ENCODE data around the gene SLAIN2.

The SLAIN2 gene

DNA sequence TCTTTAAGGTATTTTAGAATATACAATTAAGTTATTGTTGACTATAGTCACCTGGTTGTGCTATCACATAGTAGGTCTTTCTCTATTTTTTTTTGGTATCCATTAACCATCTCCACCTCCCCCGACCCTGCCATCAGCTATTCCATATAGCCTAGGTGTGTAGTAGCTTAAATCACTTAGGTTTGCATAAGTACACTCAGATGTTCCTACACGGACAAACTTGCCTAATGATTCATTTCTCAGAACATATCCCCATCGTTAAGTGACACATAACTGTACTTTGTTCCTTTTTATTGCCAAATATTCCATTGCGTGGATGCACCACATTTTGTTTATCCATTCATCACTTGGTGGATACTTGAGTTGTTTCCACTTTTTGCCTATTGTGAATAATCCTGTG lies 67.9 kb downstream of the SLAIN2 start:
- no peak for DNase-seq (ENCODE audit: low read depth, low spot score)
- peaks cover 16% of the 10 kb centered on the region for H3K36me3 ChIP-seq (ENCODE audit: insufficient read depth, insufficient read length, low read length)
- no peaks in the 10 kb centered on the region for H3K9me3 ChIP-seq (ENCODE audit: insufficient read depth, low read length)
- H3K9ac ChIP-seq (ENCODE audit: insufficient read length, low read depth) = no peak overlapping the region
- H3K27me3 ChIP-seq (ENCODE audit: insufficient read depth, insufficient read length) = no peaks in the 10 kb centered on the region
- TF ChIP-seq ZNF274 (IDR thresholded peaks at IDR 0.05; ENCODE audit: low read depth, low read length) (no peak), YY1 (IDR thresholded peaks at IDR 0.05; ENCODE audit: insufficient read depth, insufficient read length) (no peak), SUZ12 (IDR thresholded peaks at IDR 0.05; ENCODE audit: extremely low read depth, insufficient read depth, insufficient read length) (no peak)
- no peaks in the 10 kb centered on the region for H3K4me1 ChIP-seq (ENCODE audit: insufficient read depth, insufficient read length)
- no peak overlapping the region for H3K4me3 ChIP-seq (ENCODE audit: insufficient read length, low read depth)

DNA sequence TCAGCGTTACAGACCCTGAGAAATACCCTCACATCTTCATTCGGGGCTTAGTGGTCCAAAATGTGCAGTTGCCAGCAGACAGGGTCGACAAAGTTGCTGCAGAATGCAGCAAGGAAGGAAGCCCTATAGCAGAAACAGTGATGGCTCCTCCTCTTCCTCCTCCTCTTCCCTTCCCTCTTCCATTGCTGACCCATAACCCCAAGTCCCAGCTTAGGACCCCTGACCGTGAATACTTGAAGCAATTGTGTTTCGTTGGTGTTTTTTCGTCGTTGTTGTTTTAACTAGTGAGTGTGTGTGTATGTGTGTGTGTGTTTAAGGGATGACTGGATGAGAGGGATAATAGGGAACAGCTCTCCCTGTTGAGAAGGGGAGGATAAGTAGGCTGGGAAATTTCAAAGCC lies 69.5 kb downstream of the SLAIN2 start:
- H3K9me3 ChIP-seq (ENCODE audit: insufficient read depth, low read length) = no peaks in the 10 kb centered on the region
- H3K4me3 ChIP-seq (ENCODE audit: insufficient read length, low read depth) = no peak overlapping the region
- TF ChIP-seq YY1 (IDR thresholded peaks at IDR 0.05; ENCODE audit: insufficient read depth, insufficient read length) (no peak), ZNF274 (IDR thresholded peaks at IDR 0.05; ENCODE audit: low read depth, low read length) (no peak), SUZ12 (IDR thresholded peaks at IDR 0.05; ENCODE audit: extremely low read depth, insufficient read depth, insufficient read length) (no peak)
- no peaks in the 10 kb centered on the region for H3K27me3 ChIP-seq (ENCODE audit: insufficient read depth, insufficient read length)
- DNase-seq (ENCODE audit: low read depth, low spot score) = no peak
- H3K36me3 ChIP-seq (ENCODE audit: insufficient read depth, insufficient read length, low read length) = peaks cover 15% of the 10 kb centered on the region
- H3K9ac ChIP-seq (ENCODE audit: insufficient read length, low read depth) = no peak overlapping the region
- no peaks in the 10 kb centered on the region for H3K4me1 ChIP-seq (ENCODE audit: insufficient read depth, insufficient read length)

DNA sequence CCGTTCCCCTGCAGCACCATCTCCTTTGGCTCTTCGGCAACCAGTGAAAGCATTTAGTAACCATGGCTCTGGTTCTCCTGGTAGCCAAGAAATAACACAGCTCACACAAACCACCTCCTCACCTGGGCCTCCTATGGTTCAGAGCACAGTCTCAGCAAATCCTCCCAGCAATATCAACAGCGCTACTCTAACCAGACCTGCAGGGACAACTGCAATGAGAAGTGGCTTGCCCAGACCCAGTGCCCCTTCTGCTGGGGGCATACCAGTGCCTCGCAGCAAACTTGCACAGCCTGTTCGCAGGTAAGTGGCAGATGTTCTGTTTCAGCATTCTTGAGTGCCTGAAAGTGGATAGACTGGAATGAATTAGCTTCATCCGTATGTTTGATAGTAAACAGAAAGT lies 78.8 kb downstream of the SLAIN2 start:
- H3K27me3 ChIP-seq (ENCODE audit: insufficient read depth, insufficient read length) = no peaks in the 10 kb centered on the region
- H3K9me3 ChIP-seq (ENCODE audit: insufficient read depth, low read length) = no peaks in the 10 kb centered on the region
- no peak overlapping the region for H3K4me3 ChIP-seq (ENCODE audit: insufficient read length, low read depth)
- H3K36me3 ChIP-seq (ENCODE audit: insufficient read depth, insufficient read length, low read length) = peaks cover 32% of the 10 kb centered on the region
- H3K9ac ChIP-seq (ENCODE audit: insufficient read length, low read depth) = no peak overlapping the region
- no peaks in the 10 kb centered on the region for H3K4me1 ChIP-seq (ENCODE audit: insufficient read depth, insufficient read length)
- DNase-seq (ENCODE audit: low read depth, low spot score) = no peak
- TF ChIP-seq YY1 (IDR thresholded peaks at IDR 0.05; ENCODE audit: insufficient read depth, insufficient read length) (no peak), SUZ12 (IDR thresholded peaks at IDR 0.05; ENCODE audit: extremely low read depth, insufficient read depth, insufficient read length) (no peak), ZNF274 (IDR thresholded peaks at IDR 0.05; ENCODE audit: low read depth, low read length) (no peak)

DNA sequence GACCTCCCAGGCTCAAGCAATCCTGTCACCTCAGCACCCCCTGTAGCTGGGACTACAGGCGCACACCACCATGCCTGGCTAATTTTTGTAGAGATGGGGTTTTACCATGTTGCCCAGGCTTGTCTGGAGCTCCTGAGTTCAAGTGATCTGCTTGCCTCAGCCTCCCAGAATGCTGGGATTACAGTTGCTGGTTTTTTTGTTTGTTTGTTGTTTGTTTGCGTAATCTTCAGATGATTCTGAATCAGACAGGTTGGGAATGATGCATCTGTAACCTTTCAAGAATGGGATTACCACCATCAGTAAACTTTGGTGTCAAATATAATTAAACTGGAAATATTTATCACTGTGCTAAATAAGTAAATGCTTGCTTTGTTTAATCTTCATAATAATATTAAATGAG lies 79.8 kb downstream of the SLAIN2 start:
- Histone ChIP-seq H3K9ac (ENCODE audit: insufficient read length, low read depth) (no peak overlapping the region), H3K36me3 (ENCODE audit: insufficient read depth, insufficient read length, low read length) (peaks cover 32% of the 10 kb centered on the region), H3K27me3 (ENCODE audit: insufficient read depth, insufficient read length) (no peaks in the 10 kb centered on the region), H3K4me3 (ENCODE audit: insufficient read length, low read depth) (no peak overlapping the region), H3K4me1 (ENCODE audit: insufficient read depth, insufficient read length) (no peaks in the 10 kb centered on the region), H3K9me3 (ENCODE audit: insufficient read depth, low read length) (no peaks in the 10 kb centered on the region)
- no peak for DNase-seq (ENCODE audit: low read depth, low spot score)
- TF ChIP-seq SUZ12 (IDR thresholded peaks at IDR 0.05; ENCODE audit: extremely low read depth, insufficient read depth, insufficient read length) = no peak
- no peak for TF ChIP-seq ZNF274 (IDR thresholded peaks at IDR 0.05; ENCODE audit: low read depth, low read length)
- no peak for TF ChIP-seq YY1 (IDR thresholded peaks at IDR 0.05; ENCODE audit: insufficient read depth, insufficient read length)

DNA sequence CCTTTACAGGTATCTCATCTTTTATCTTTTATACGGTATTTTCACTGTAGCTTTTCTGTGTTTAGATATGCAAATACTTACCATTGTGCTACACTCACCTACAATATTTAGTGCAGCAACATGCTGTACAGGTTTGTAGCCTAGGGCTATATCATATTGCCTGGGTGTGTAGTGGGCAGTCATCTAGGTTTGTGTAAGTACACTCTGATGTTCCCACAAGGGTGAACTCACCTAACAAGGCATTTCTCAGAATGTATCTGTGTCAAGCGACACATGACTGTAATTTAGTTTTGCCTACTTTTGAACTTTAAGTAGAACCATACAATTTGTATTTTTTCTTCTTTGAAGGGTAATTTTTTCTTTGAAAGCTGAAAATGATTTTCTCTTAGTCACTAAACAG lies 87.6 kb downstream of the SLAIN2 start:
- Histone ChIP-seq H3K27me3 (ENCODE audit: insufficient read depth, insufficient read length) (no peaks in the 10 kb centered on the region), H3K36me3 (ENCODE audit: insufficient read depth, insufficient read length, low read length) (no peaks in the 10 kb centered on the region), H3K9me3 (ENCODE audit: insufficient read depth, low read length) (no peaks in the 10 kb centered on the region), H3K9ac (ENCODE audit: insufficient read length, low read depth) (no peak overlapping the region), H3K4me1 (ENCODE audit: insufficient read depth, insufficient read length) (peaks cover 2% of the 10 kb centered on the region), H3K4me3 (ENCODE audit: insufficient read length, low read depth) (no peak overlapping the region)
- TF ChIP-seq ZNF274 (IDR thresholded peaks at IDR 0.05; ENCODE audit: low read depth, low read length) = no peak
- TF ChIP-seq SUZ12 (IDR thresholded peaks at IDR 0.05; ENCODE audit: extremely low read depth, insufficient read depth, insufficient read length) = no peak
- no peak for TF ChIP-seq YY1 (IDR thresholded peaks at IDR 0.05; ENCODE audit: insufficient read depth, insufficient read length)
- no peak for DNase-seq (ENCODE audit: low read depth, low spot score)

DNA sequence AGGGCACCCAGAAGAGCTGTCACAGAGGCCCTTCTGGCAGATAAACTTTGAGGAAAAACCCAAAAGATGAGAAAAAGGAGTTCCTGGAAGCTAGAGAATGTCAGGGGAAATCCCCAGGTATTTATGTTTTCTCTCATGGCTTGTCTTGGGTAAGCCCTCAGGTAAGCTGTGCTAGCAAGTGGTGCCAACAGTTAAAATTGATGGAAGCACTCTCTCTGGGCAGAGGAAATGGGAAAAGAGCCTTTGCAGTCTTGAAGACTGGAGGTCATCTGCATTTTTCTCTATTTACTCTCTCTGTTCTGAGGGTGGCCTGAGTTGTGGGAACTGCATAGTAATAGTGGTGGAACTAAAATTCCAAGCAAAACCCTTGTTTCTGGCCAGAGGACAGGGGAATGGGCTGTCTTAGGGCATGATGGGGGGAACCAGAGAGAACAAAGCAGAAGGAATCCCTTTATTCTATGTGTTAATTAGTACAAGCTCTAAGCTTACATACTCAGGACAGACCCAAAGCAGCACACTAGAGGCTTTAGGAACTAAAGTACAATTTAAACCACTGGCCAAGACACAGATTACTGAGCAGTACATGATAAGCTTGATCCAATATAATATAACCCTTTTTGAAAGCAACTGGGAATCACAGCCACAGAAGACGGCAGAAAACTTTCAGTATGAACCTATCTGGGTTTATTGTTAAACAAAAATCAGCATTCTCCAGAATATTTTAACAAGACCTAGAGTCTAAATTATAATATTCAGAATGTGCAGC lies 88.6 kb downstream of the SLAIN2 start:
- peaks cover 2% of the 10 kb centered on the region for H3K4me1 ChIP-seq (ENCODE audit: insufficient read depth, insufficient read length)
- H3K4me3 ChIP-seq (ENCODE audit: insufficient read length, low read depth) = no peak overlapping the region
- H3K27me3 ChIP-seq (ENCODE audit: insufficient read depth, insufficient read length) = no peaks in the 10 kb centered on the region
- H3K9ac ChIP-seq (ENCODE audit: insufficient read length, low read depth) = no peak overlapping the region
- H3K36me3 ChIP-seq (ENCODE audit: insufficient read depth, insufficient read length, low read length) = no peaks in the 10 kb centered on the region
- peak; percentile 20 for DNase-seq (ENCODE audit: low read depth, low spot score)
- no peak for TF ChIP-seq YY1 (IDR thresholded peaks at IDR 0.05; ENCODE audit: insufficient read depth, insufficient read length)
- TF ChIP-seq SUZ12 (IDR thresholded peaks at IDR 0.05; ENCODE audit: extremely low read depth, insufficient read depth, insufficient read length) = no peak
- no peak for TF ChIP-seq ZNF274 (IDR thresholded peaks at IDR 0.05; ENCODE audit: low read depth, low read length)
- H3K9me3 ChIP-seq (ENCODE audit: insufficient read depth, low read length) = no peaks in the 10 kb centered on the region

DNA sequence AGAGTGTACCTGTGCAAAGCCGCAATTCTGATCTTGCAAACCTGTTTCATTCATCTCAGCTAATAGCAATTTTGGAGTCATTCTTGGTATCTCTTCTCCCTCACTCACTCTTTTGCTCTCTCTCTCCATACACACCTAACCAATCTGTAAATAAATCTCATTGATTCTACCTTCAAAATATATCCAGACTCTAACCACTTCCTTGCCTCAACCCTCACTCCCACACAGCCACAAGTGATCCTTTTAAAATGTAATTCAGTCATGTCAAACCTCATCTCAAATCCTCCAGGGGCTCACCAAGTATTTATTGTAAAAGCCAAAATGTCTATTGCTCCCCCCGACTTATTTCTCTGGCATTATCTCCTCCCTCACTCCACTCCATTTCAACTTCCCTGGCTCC lies 90.1 kb downstream of the SLAIN2 start:
- peaks cover 2% of the 10 kb centered on the region for H3K4me1 ChIP-seq (ENCODE audit: insufficient read depth, insufficient read length)
- H3K27me3 ChIP-seq (ENCODE audit: insufficient read depth, insufficient read length) = no peaks in the 10 kb centered on the region
- no peaks in the 10 kb centered on the region for H3K36me3 ChIP-seq (ENCODE audit: insufficient read depth, insufficient read length, low read length)
- no peak overlapping the region for H3K4me3 ChIP-seq (ENCODE audit: insufficient read length, low read depth)
- no peaks in the 10 kb centered on the region for H3K9me3 ChIP-seq (ENCODE audit: insufficient read depth, low read length)
- DNase-seq (ENCODE audit: low read depth, low spot score) = no peak
- H3K9ac ChIP-seq (ENCODE audit: insufficient read length, low read depth) = no peak overlapping the region
- no peak for TF ChIP-seq YY1 (IDR thresholded peaks at IDR 0.05; ENCODE audit: insufficient read depth, insufficient read length)
- no peak for TF ChIP-seq SUZ12 (IDR thresholded peaks at IDR 0.05; ENCODE audit: extremely low read depth, insufficient read depth, insufficient read length)
- TF ChIP-seq ZNF274 (IDR thresholded peaks at IDR 0.05; ENCODE audit: low read depth, low read length) = no peak

All from NT2/D1 (cell line).